KMS-11 (cell line): ENCODE measurements around the gene CKAP2.

Experiments used
- H2AFZ ChIP-seq: fragments of 200-600 bp; sonication (generic); 2 replicates; pipeline ENCODE4 v1.6.1; 2016; ENCODE audit warnings: antibody characterized with exemption, mixed run types, low read depth
- H3K27ac ChIP-seq: fragments of 200-600 bp; sonication (generic); 2 replicates; pipeline ENCODE4 v1.6.1; 2016; ENCODE audit warnings: mild to moderate bottlenecking, mixed run types
- H3K27me3 ChIP-seq: fragments of 200-600 bp; sonication (generic); 2 replicates; pipeline ENCODE4 v1.6.1; 2017; ENCODE audit warnings: mild to moderate bottlenecking, low read depth, mixed run types, moderate library complexity; ENCODE audit not compliant: insufficient read depth
- H3K36me3 ChIP-seq: fragments of 200-600 bp; sonication (generic); 2 replicates; pipeline ENCODE4 v1.6.1; 2017; ENCODE audit warnings: mild to moderate bottlenecking, mixed run types; ENCODE audit not compliant: insufficient read depth
- H3K4me1 ChIP-seq: fragments of 200-600 bp; sonication (generic); 2 replicates; pipeline ENCODE4 v1.6.1; 2016; ENCODE audit warnings: mild to moderate bottlenecking, low read depth, mixed run types; ENCODE audit not compliant: poor library complexity, severe bottlenecking
- H3K4me2 ChIP-seq: fragments of 200-600 bp; sonication (generic); 2 replicates; pipeline ENCODE4 v1.7.0; 2016; ENCODE audit warnings: mild to moderate bottlenecking, mixed run types
- H3K4me3 ChIP-seq: fragments of 200-600 bp; sonication (generic); IDR thresholded peaks from 2 replicates; pipeline ENCODE4 v1.6.1; 2017; ENCODE audit warnings: low read depth, low read length, mixed read lengths; ENCODE audit not compliant: insufficient read depth
- H3K79me2 ChIP-seq: fragments of 200-600 bp; sonication (generic); 2 replicates; pipeline ENCODE4 v1.6.1; 2016; ENCODE audit warnings: low read depth, mixed run types; ENCODE audit not compliant: insufficient read depth
- H3K9ac ChIP-seq: fragments of 200-600 bp; sonication (generic); 2 replicates; pipeline ENCODE4 v1.6.1; 2016; ENCODE audit warnings: mild to moderate bottlenecking, mixed run types
- H4K20me1 ChIP-seq: fragments of 200-600 bp; sonication (generic); 2 replicates; pipeline ENCODE4 v1.6.1; 2016; ENCODE audit warnings: mild to moderate bottlenecking, mixed run types; ENCODE audit not compliant: insufficient read depth
- CTCF ChIP-seq: fragments of 200-600 bp; sonication (generic); conservative IDR thresholded peaks from 2 replicates; pipeline ENCODE4 v1.6.1; 2017; ENCODE audit warnings: low read depth, mild to moderate bottlenecking, antibody characterized with exemption, low read length, moderate library complexity, mixed read lengths

The CKAP2 gene

GRCh38 chr13:52450793-52451116 is 4.5 kb upstream of the CKAP2 start:
- Histone ChIP-seq H3K36me3 (no peaks in the 10 kb centered on the region), H3K79me2 (peaks cover 45% of the 10 kb centered on the region), H3K4me3 (no peak overlapping the region), H4K20me1 (no peaks in the 10 kb centered on the region), H3K27me3 (no peaks in the 10 kb centered on the region), H2AFZ (no peak overlapping the region), H3K27ac (no peak overlapping the region; the same call in 1 of the 2 replicates), H3K4me1 (peaks cover 45% of the 10 kb centered on the region), H3K4me2 (peak overlapping the region; percentile 29; the same call in 1 of the 2 replicates), H3K9ac (peak overlapping the region; percentile 97; the same call in 1 of the 2 replicates)
- peak; percentile 16; the same call in 1 of the 2 replicates for TF ChIP-seq CTCF

GRCh38 chr13:52451135-52451804 is 4.0 kb upstream of the CKAP2 start:
- Histone ChIP-seq H3K4me1 (peaks cover 46% of the 10 kb centered on the region), H4K20me1 (no peaks in the 10 kb centered on the region), H3K79me2 (peaks cover 47% of the 10 kb centered on the region), H3K9ac (no peak overlapping the region), H3K4me3 (no peak overlapping the region), H3K27me3 (no peaks in the 10 kb centered on the region), H3K4me2 (peak overlapping the region; percentile 29; the same call in 1 of the 2 replicates), H3K36me3 (no peaks in the 10 kb centered on the region), H2AFZ (no peak overlapping the region), H3K27ac (no peak overlapping the region)
- no peak for TF ChIP-seq CTCF

GRCh38 chr13:52452470-52452869 is 2.8 kb upstream of the CKAP2 start:
- Histone ChIP-seq H3K27ac (peak overlapping the region; percentile 98; the same call in 1 of the 2 replicates), H3K79me2 (peaks cover 55% of the 10 kb centered on the region), H4K20me1 (no peaks in the 10 kb centered on the region), H3K36me3 (peaks cover 7% of the 10 kb centered on the region; the same call in 1 of the 2 replicates), H3K4me3 (no peak overlapping the region), H3K4me2 (no peak overlapping the region), H3K27me3 (no peaks in the 10 kb centered on the region), H3K9ac (no peak overlapping the region), H2AFZ (no peak overlapping the region), H3K4me1 (peaks cover 54% of the 10 kb centered on the region)
- no peak for TF ChIP-seq CTCF

GRCh38 chr13:52454459-52454819 is 839 bp upstream of the CKAP2 start:
- peak overlapping the region; percentile 98 for H3K27ac ChIP-seq
- no peaks in the 10 kb centered on the region for H3K27me3 ChIP-seq
- peak overlapping the region; percentile 44; the same call in 1 of the 2 replicates for H2AFZ ChIP-seq
- TF ChIP-seq CTCF: no peak
- peaks cover 54% of the 10 kb centered on the region for H3K79me2 ChIP-seq
- peak overlapping the region; percentile 95 for H3K4me2 ChIP-seq
- H3K4me1 ChIP-seq: peaks cover 55% of the 10 kb centered on the region
- H3K36me3 ChIP-seq: peaks cover 10% of the 10 kb centered on the region; the same call in 1 of the 2 replicates
- no peaks in the 10 kb centered on the region for H4K20me1 ChIP-seq
- peak overlapping the region; percentile 25 for H3K4me3 ChIP-seq
- peak overlapping the region; percentile 80 for H3K9ac ChIP-seq
